Middle frontal gyrus (tissue), 1 donor: ENCODE measurements around the gene EIF4E1B.

Experiments used
- DNase-seq: peaks from one replicate; pipeline ENCODE4 v3.0.0-alpha.2; 2015; ENCODE audit warnings: low spot score; ENCODE audit errors: extremely low spot score

The EIF4E1B gene

GRCh38 chr5:176687247-176687646 lies 56.8 kb downstream of the EIF4E1B start:
- no peak for DNase-seq

GRCh38 chr5:176687881-176688280 lies 57.4 kb downstream of the EIF4E1B start:
- DNase-seq = no peak

- no peak for DNase-seq
These were observed 60.4 kb downstream of the EIF4E1B start for GRCh38 chr5:176690911-176691310.

- DNase-seq = no peak
These were observed 61.0 kb downstream of the EIF4E1B start for GRCh38 chr5:176691524-176691923.

GRCh38 chr5:176692326-176692725 lies 61.9 kb downstream of the EIF4E1B start:
- DNase-seq = no peak

- no peak for DNase-seq
These were observed 62.5 kb downstream of the EIF4E1B start for GRCh38 chr5:176692839-176693476.

GRCh38 chr5:176693477-176693851 lies 63.0 kb downstream of the EIF4E1B start:
- DNase-seq = no peak

GRCh38 chr5:176694146-176694545 lies 63.7 kb downstream of the EIF4E1B start:
- DNase-seq = no peak

GRCh38 chr5:176694631-176695030 lies 64.2 kb downstream of the EIF4E1B start:
- DNase-seq = no peak

GRCh38 chr5:176695073-176695472 lies 64.6 kb downstream of the EIF4E1B start:
- DNase-seq = no peak
